HCT116 (cell line): Measurements from ENCODE around the gene CPSF7. TPM values are rescaled to one million over a fixed set of nuclear protein-coding genes. Genes with fewer than 3 reads are reported as not detected.

Source experiments
- ATAC-seq: fragments of 200-7000 bp; cut with Tn5 transposase; 2 replicates; pipeline ENCODE4 v1.9.1; 2020; ENCODE audit warnings: mild to moderate bottlenecking, moderate library complexity
- BruUV-seq: library from RNA; stranded (reverse); fragments of 400-500 nt; replicated peaks from 2 replicates; lab custom pipeline; 2021; lab: Mats Ljungman, UMichigan
- CTCF ChIA-PET: fragments of 300-600 bp; sonication (Branson Sonifier 250); formaldehyde crosslinking; loops from one replicate; lab custom pipeline; 2021; ENCODE audit warnings: antibody characterized with exemption; lab: Charles Lee
- POLR2A ChIA-PET: fragments of 300-600, 350-600 bp; sonication (Branson Sonifier 250); formaldehyde crosslinking; loops from one replicate; lab custom pipeline; 2021; ENCODE audit warnings: antibody characterized with exemption; lab: Charles Lee
- RAD21 ChIA-PET, 2 experiments: fragments of 300-600 bp; sonication (Branson Sonifier 250); formaldehyde crosslinking; loops; one replicate each; lab custom pipeline; 2023; ENCODE audit warnings: low total read pairs in 2 of 2; ENCODE audit not compliant: uncharacterized antibody in 2 of 2, unreplicated experiment in 2 of 2, low non-redundant PET in 1 of 2; lab: Charles Lee
- DNase-seq: peaks from one replicate; pipeline ENCODE4 v3.0.0-alpha.2; 2010; ENCODE audit warnings: low read depth, low spot score
- H2AFZ ChIP-seq: fragments of 200-600 bp; shearing (Covaris generic), sonication (generic); 2 replicates; pipeline ENCODE4 v1.6.1; 2017; ENCODE audit warnings: low read depth, mixed run types, mixed read lengths, antibody characterized with exemption, low read length; ENCODE audit not compliant: poor library complexity, severe bottlenecking
- H3K27ac ChIP-seq: 2 replicates; pipeline ENCODE4 v1.5.1; 2012; ENCODE audit warnings: low read depth, low read length
- H3K27me3 ChIP-seq: fragments of 200-600 bp; sonication (generic); 2 replicates; pipeline ENCODE4 v1.6.1; 2016; ENCODE audit warnings: mixed run types, low read length, mixed read lengths; ENCODE audit not compliant: insufficient read depth
- H3K36me3 ChIP-seq, 2 experiments: fragments of 200-500 bp in 1 of 2; fragments of 200-600 bp in 1 of 2; sonication (Bioruptor generic) in 1 of 2; sonication (generic) in 1 of 2; 2 replicates each; pipeline versions ENCODE4 v1.5.1 to v1.6.1; 2014 to 2016; ENCODE audit warnings: low read length in 2 of 2, inconsistent platforms in 1 of 2, mixed read lengths in 1 of 2, mixed run types in 1 of 2; ENCODE audit not compliant: insufficient read depth in 2 of 2, control insufficient read depth in 1 of 2
- H3K4me1 ChIP-seq, 2 experiments: fragments of 200-600 bp in 1 of 2; sonication (generic) in 1 of 2; 2 replicates each; pipeline versions ENCODE4 v1.5.1 to v1.6.1; 2012 to 2017; ENCODE audit warnings: low read length in 2 of 2, inconsistent platforms in 1 of 2, mild to moderate bottlenecking in 1 of 2, mixed read lengths in 1 of 2, mixed run types in 1 of 2, moderate library complexity in 1 of 2; ENCODE audit not compliant: insufficient read depth in 2 of 2, control insufficient read depth in 1 of 2
- H3K4me2 ChIP-seq: fragments of 200-600 bp; sonication (generic); 2 replicates; pipeline ENCODE4 v1.6.1; 2017; ENCODE audit warnings: mixed run types, low read length, mixed read lengths
- H3K4me3 ChIP-seq, 2 experiments: fragments of 200-600 bp in 1 of 2; sonication (generic) in 1 of 2; replicated peaks in 1 of 2; 2 replicates each; pipeline ENCODE4 v1.5.1; 2011 to 2016; ENCODE audit warnings: low read length in 2 of 2, control low read depth in 1 of 2, low read depth in 1 of 2, mild to moderate bottlenecking in 1 of 2, mixed read lengths in 1 of 2, mixed run types in 1 of 2
- H3K79me2 ChIP-seq: fragments of 200-600 bp; sonication (generic); 2 replicates; pipeline ENCODE4 v1.6.1; 2017; ENCODE audit warnings: mild to moderate bottlenecking, mixed run types, low read length, moderate library complexity, mixed read lengths; ENCODE audit not compliant: insufficient read depth
- H3K9ac ChIP-seq: fragments of 200-600 bp; sonication (generic); 2 replicates; pipeline ENCODE4 v1.6.1; 2016; ENCODE audit warnings: low read length, mixed read lengths
- H3K9me2 ChIP-seq: fragments of 200-600 bp; sonication (generic), shearing (Covaris generic); 2 replicates; pipeline ENCODE4 v1.6.1; 2017; ENCODE audit warnings: mixed run types, mild to moderate bottlenecking, moderate library complexity; ENCODE audit not compliant: insufficient read depth
- H3K9me3 ChIP-seq, 2 experiments: fragments of 200-500 bp in 1 of 2; fragments of 200-600 bp in 1 of 2; sonication (Bioruptor generic) in 1 of 2; sonication (generic) in 1 of 2; 2 replicates each; pipeline ENCODE4 v1.6.1; 2014 to 2017; ENCODE audit warnings: low read length in 2 of 2, mixed read lengths in 2 of 2, inconsistent platforms in 1 of 2, low read depth in 1 of 2, mild to moderate bottlenecking in 1 of 2, mixed run types in 1 of 2, moderate library complexity in 1 of 2; ENCODE audit not compliant: control insufficient read depth in 1 of 2, insufficient read depth in 1 of 2
- H4K20me1 ChIP-seq: fragments of 200-600 bp; sonication (generic), shearing (Covaris generic); 2 replicates; pipeline ENCODE4 v1.6.1; 2017; ENCODE audit warnings: mixed run types, mild to moderate bottlenecking, moderate library complexity; ENCODE audit not compliant: insufficient read depth
- CBX3 ChIP-seq: IDR thresholded peaks from 2 replicates; pipeline ENCODE4 v1.6.1; 2012; ENCODE audit warnings: low read depth
- EZH2 ChIP-seq: fragments of 200-600 bp; sonication (generic); IDR thresholded peaks from 2 replicates; pipeline ENCODE4 v1.6.1; 2017; ENCODE audit warnings: antibody characterized with exemption, mixed run types
- POLR2AphosphoS5 ChIP-seq: IDR thresholded peaks from 2 replicates; pipeline ENCODE4 v1.6.1; 2011; ENCODE audit warnings: mild to moderate bottlenecking, low read depth, low read length, moderate library complexity
- RAD21 ChIP-seq: IDR thresholded peaks from 2 replicates; pipeline ENCODE4 v1.6.1; 2012; ENCODE audit warnings: low read depth, mild to moderate bottlenecking
- SIN3A ChIP-seq: IDR thresholded peaks from 2 replicates; pipeline ENCODE4 v1.6.1; 2012; ENCODE audit warnings: low read depth
- SP1 ChIP-seq: IDR thresholded peaks from 2 replicates; pipeline ENCODE4 v1.6.1; 2012; ENCODE audit warnings: low read depth
- ZBTB33 ChIP-seq: IDR thresholded peaks from 2 replicates; pipeline ENCODE4 v1.6.1; 2011; ENCODE audit warnings: mild to moderate bottlenecking, low read length, moderate library complexity; ENCODE audit not compliant: insufficient replicate concordance; ENCODE audit errors: extremely low read depth
- ZFX ChIP-seq: fragments of 450-650 bp; IDR thresholded peaks from 2 replicates; pipeline ENCODE4 v1.6.1; 2017
- ZNF274 ChIP-seq: fragments of 200-500 bp; sonication (Bioruptor generic); IDR thresholded peaks from 2 replicates; pipeline ENCODE4 v1.6.1; 2014; ENCODE audit warnings: mild to moderate bottlenecking, low read depth, low read length, inconsistent platforms
- intact Hi-C: fragments of 100-400 bp; cut with micrococcal nuclease; formaldehyde crosslinking; loops from 2 replicates; pipeline ENCODE4 v1.10.0; 2022
- total RNA-seq: library from RNA; stranded (reverse); gene quantifications from one replicate; pipeline ENCODE4 v1.2.1, GENCODE V29; 2021; ENCODE audit not compliant: unreplicated experiment
- TF ChIP-seq, protein P1 (sequence below), 3 experiments: fragments of 200-600 bp in 1 of 3; sonication (generic) in 1 of 3; IDR thresholded peaks in 2 of 3; conservative IDR thresholded peaks in 1 of 3; 2 replicates each; pipeline ENCODE4 v1.5.1; 2012 to 2017; ENCODE audit warnings: low read depth in 2 of 3, low read length in 2 of 3, antibody characterized with exemption in 1 of 3, borderline replicate concordance in 1 of 3, control low read depth in 1 of 3, mild to moderate bottlenecking in 1 of 3, mixed read lengths in 1 of 3, mixed run types in 1 of 3, moderate library complexity in 1 of 3; ENCODE audit not compliant: insufficient read depth in 1 of 3
- TF ChIP-seq, protein P2 (sequence below): IDR thresholded peaks from 2 replicates; pipeline ENCODE4 v1.6.1; 2012

The CPSF7 gene
- total RNA-seq, 1 experiment from 2014 or later = 110 TPM

GRCh38 chr11:61429346-61429690 is 457 bp downstream of the CPSF7 start:
- peak; percentile 76 for ATAC-seq
- RAD21 ChIA-PET = interaction anchor here (0.5 to 0.7 kb wide), 2 partner anchors 37 to 209 kb away, joined by 3 to 4 read pairs; partner anchors contain the start of gene TMEM216 (in 1 of the 2)
- Histone ChIP-seq H3K9me2 (no peaks in the 10 kb centered on the region), H2AFZ (no peak overlapping the region), H3K9me3 (no peaks in the 10 kb centered on the region), H3K36me3 (peaks cover 36 to 39% of the 10 kb centered on the region in 2 experiments), H3K27ac (peak overlapping the region; percentile 96), H3K4me1 (peaks cover 10 to 20% of the 10 kb centered on the region in 2 experiments), H3K4me3 (peak overlapping the region; percentile 84 to 92), H3K4me2 (peak overlapping the region; percentile 87), H3K27me3 (no peaks in the 10 kb centered on the region), H3K9ac (peak overlapping the region; percentile 94), H4K20me1 (no peaks in the 10 kb centered on the region; the same call in 1 of the 2 replicates), H3K79me2 (peaks cover 95% of the 10 kb centered on the region)
- POLR2A ChIA-PET = interaction anchor here (0.8 to 1.9 kb wide), 9 partner anchors 9 to 95 kb away, joined by 3 to 7 read pairs (median 4); partner anchors contain the start of genes CYB561A3 and TMEM138
- DNase-seq = peak; percentile 15
- TF ChIP-seq SIN3A = no peak
- TF ChIP-seq POLR2AphosphoS5 = peak; percentile 38; the same call in 1 of the 2 replicates
- TF ChIP-seq EZH2 = no peak
- no peak for TF ChIP-seq SP1
- TF ChIP-seq, protein P1, sequence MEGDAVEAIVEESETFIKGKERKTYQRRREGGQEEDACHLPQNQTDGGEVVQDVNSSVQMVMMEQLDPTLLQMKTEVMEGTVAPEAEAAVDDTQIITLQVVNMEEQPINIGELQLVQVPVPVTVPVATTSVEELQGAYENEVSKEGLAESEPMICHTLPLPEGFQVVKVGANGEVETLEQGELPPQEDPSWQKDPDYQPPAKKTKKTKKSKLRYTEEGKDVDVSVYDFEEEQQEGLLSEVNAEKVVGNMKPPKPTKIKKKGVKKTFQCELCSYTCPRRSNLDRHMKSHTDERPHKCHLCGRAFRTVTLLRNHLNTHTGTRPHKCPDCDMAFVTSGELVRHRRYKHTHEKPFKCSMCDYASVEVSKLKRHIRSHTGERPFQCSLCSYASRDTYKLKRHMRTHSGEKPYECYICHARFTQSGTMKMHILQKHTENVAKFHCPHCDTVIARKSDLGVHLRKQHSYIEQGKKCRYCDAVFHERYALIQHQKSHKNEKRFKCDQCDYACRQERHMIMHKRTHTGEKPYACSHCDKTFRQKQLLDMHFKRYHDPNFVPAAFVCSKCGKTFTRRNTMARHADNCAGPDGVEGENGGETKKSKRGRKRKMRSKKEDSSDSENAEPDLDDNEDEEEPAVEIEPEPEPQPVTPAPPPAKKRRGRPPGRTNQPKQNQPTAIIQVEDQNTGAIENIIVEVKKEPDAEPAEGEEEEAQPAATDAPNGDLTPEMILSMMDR (IDR thresholded peaks at IDR 0.05 in 2 of 3, conservative IDR thresholded peaks at IDR 0.05 in 1 of 3; ENCODE audit: borderline replicate concordance in 1 of 3, insufficient read depth in 1 of 3, low read depth in 2 of 3, low read length in 2 of 3) = peak in 1 of 3 experiments; percentile 33; a peak in 1 of 6 replicates
- TF ChIP-seq, protein P2, sequence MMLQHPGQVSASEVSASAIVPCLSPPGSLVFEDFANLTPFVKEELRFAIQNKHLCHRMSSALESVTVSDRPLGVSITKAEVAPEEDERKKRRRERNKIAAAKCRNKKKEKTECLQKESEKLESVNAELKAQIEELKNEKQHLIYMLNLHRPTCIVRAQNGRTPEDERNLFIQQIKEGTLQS = no peak
- TF ChIP-seq ZBTB33 = no peak
- no peak for TF ChIP-seq CBX3
- TF ChIP-seq ZNF274 = no peak
- TF ChIP-seq ZFX = no peak
- TF ChIP-seq RAD21 = no peak
- CTCF ChIA-PET = interaction anchor here (0.6 to 1.8 kb wide), 6 partner anchors 17 to 198 kb away, joined by 3 to 9 read pairs (median 3); no protein-coding TSS in a partner anchor
- intact Hi-C loops = no loop called here
- BruUV-seq = no TSS peak
